ENCODE measurements around the gene KIAA1671. TPM values are rescaled to one million over a fixed set of nuclear protein-coding genes. Genes with fewer than 3 reads are reported as not detected.

The KIAA1671 gene
- total and polyA plus RNA-seq, 4 donors, result 8.7 to 35.9 (median 19.1) TPM

GRCh38 chr22:24930678-24931077 is 21.8 kb upstream of the KIAA1671 start:
- Histone ChIP-seq H3K9ac (ENCODE audit: low read depth in 1 of 2, low read length in 2 of 2) (no peak overlapping the region), H3K9me3 (ENCODE audit: control insufficient read depth in 4 of 4, low read length in 3 of 4) (peaks cover 0 to 4% (median 0%) of the 10 kb centered on the region in 4 donors), H3K27ac (ENCODE audit: low read depth in 1 of 2, low read length in 2 of 2) (no peak overlapping the region), H3K36me3 (ENCODE audit: control insufficient read depth in 4 of 4, insufficient read depth in 3 of 4, low read depth in 1 of 4, low read length in 3 of 4) (no peaks in the 10 kb centered on the region), H3K4me3 (ENCODE audit: low read depth in 1 of 3, low read length in 3 of 3) (no peak overlapping the region), H3K27me3 (ENCODE audit: control insufficient read depth in 4 of 4, insufficient read depth in 4 of 4, low read length in 3 of 4) (peaks cover 0 to 3% (median 0%) of the 10 kb centered on the region in 4 donors), H3K4me1 (ENCODE audit: control insufficient read depth in 4 of 4, insufficient read depth in 4 of 4, low read length in 3 of 4) (no peaks in the 10 kb centered on the region)
- 63% methylated on average over 3 of the region's 3 CpGs for WGBS
- no peak for DNase-seq (ENCODE audit: low spot score)
- TF ChIP-seq NR2F2 (IDR thresholded peaks at IDR 0.05), result no peak
- no peak for TF ChIP-seq RXRA (IDR thresholded peaks at IDR 0.05)
- no peak for TF ChIP-seq REST (IDR thresholded peaks at IDR 0.05)
- no peak for TF ChIP-seq RAD21 (IDR thresholded peaks at IDR 0.05)
- no peak for TF ChIP-seq SP1 (IDR thresholded peaks at IDR 0.05)
- TF ChIP-seq FOXA1 (IDR thresholded peaks at IDR 0.05), result no peak
- no peak for TF ChIP-seq HNF4G (IDR thresholded peaks at IDR 0.05)
- no peak for TF ChIP-seq HNF4A (conservative IDR thresholded peaks at IDR 0.05)
- no peak for TF ChIP-seq MAX (IDR thresholded peaks at IDR 0.05)
- no peak for TF ChIP-seq JUND (IDR thresholded peaks at IDR 0.05)

GRCh38 chr22:24935771-24936483 is 16.6 kb upstream of the KIAA1671 start:
- Histone ChIP-seq H3K9ac (ENCODE audit: low read depth in 1 of 2, low read length in 2 of 2) (no peak overlapping the region), H3K27ac (ENCODE audit: low read depth in 1 of 2, low read length in 2 of 2) (no peak overlapping the region), H3K9me3 (ENCODE audit: control insufficient read depth in 4 of 4, low read length in 3 of 4) (no peaks in the 10 kb centered on the region), H3K36me3 (ENCODE audit: control insufficient read depth in 4 of 4, insufficient read depth in 3 of 4, low read depth in 1 of 4, low read length in 3 of 4) (no peaks in the 10 kb centered on the region), H3K27me3 (ENCODE audit: control insufficient read depth in 4 of 4, insufficient read depth in 4 of 4, low read length in 3 of 4) (peaks cover 0 to 3% (median 0%) of the 10 kb centered on the region in 4 donors), H3K4me3 (ENCODE audit: low read depth in 1 of 3, low read length in 3 of 3) (no peak overlapping the region), H3K4me1 (ENCODE audit: control insufficient read depth in 4 of 4, insufficient read depth in 4 of 4, low read length in 3 of 4) (no peaks in the 10 kb centered on the region)
- TF ChIP-seq SP1 (IDR thresholded peaks at IDR 0.05) (no peak), YY1 (IDR thresholded peaks at IDR 0.05) (no peak), EGR1 (IDR thresholded peaks at IDR 0.05; ENCODE audit: low read depth in 2 of 2) (no peak), GABPA (IDR thresholded peaks at IDR 0.05 in 1 of 2, conservative IDR thresholded peaks at IDR 0.05 in 1 of 2) (no peak), NR2F2 (IDR thresholded peaks at IDR 0.05) (no peak), JUND (IDR thresholded peaks at IDR 0.05) (no peak), ATF3 (IDR thresholded peaks at IDR 0.05) (no peak), HNF4A (conservative IDR thresholded peaks at IDR 0.05) (no peak), RXRA (IDR thresholded peaks at IDR 0.05) (no peak), RAD21 (IDR thresholded peaks at IDR 0.05) (no peak), MAX (IDR thresholded peaks at IDR 0.05) (no peak), REST (IDR thresholded peaks at IDR 0.05) (no peak), FOXA2 (IDR thresholded peaks at IDR 0.05) (no peak), FOXA1 (IDR thresholded peaks at IDR 0.05) (no peak), CTCF (IDR thresholded peaks at IDR 0.05; ENCODE audit: low read depth, low read length, missing input control) (no peak), HNF4G (IDR thresholded peaks at IDR 0.05) (no peak), ZBTB33 (IDR thresholded peaks at IDR 0.05) (no peak), TAF1 (conservative IDR thresholded peaks at IDR 0.05) (no peak)
- no peak for DNase-seq (ENCODE audit: low spot score)

Measured in liver (tissue), 9 donors.